HEK293T (cell line): Measurements from ENCODE around the gene KSR2.

ENCODE experiments used
- ARNT ChIP-seq: fragments of 450-650 bp; IDR thresholded peaks from 2 replicates; pipeline ENCODE4 v1.6.1; 2017; ENCODE audit warnings: mild to moderate bottlenecking
- BHLHE40 ChIP-seq: fragments of 450-650 bp; IDR thresholded peaks from 2 replicates; pipeline ENCODE4 v1.6.1; 2016; ENCODE audit warnings: mild to moderate bottlenecking, moderate library complexity, borderline replicate concordance
- ELF4 ChIP-seq: fragments of 450-650 bp; IDR thresholded peaks from 2 replicates; pipeline ENCODE4 v1.6.1; 2017; ENCODE audit warnings: antibody characterized with exemption
- FOXA1 ChIP-seq: fragments of 450-650 bp; IDR thresholded peaks from 2 replicates; pipeline ENCODE4 v1.6.1; 2016; ENCODE audit warnings: mild to moderate bottlenecking
- L3MBTL2 ChIP-seq: fragments of 450-650 bp; conservative IDR thresholded peaks from 2 replicates; pipeline ENCODE4 v1.6.1; 2016; ENCODE audit warnings: mild to moderate bottlenecking
- NFRKB ChIP-seq: fragments of 450-650 bp; IDR thresholded peaks from 2 replicates; pipeline ENCODE4 v1.6.1; 2016; ENCODE audit warnings: mild to moderate bottlenecking, moderate library complexity
- SP1 ChIP-seq: fragments of 450-650 bp; IDR thresholded peaks from 2 replicates; pipeline ENCODE4 v1.6.1; 2017
- TARDBP ChIP-seq: fragments of 450-650 bp; IDR thresholded peaks from 2 replicates; pipeline ENCODE4 v1.6.1; 2016

DNA sequence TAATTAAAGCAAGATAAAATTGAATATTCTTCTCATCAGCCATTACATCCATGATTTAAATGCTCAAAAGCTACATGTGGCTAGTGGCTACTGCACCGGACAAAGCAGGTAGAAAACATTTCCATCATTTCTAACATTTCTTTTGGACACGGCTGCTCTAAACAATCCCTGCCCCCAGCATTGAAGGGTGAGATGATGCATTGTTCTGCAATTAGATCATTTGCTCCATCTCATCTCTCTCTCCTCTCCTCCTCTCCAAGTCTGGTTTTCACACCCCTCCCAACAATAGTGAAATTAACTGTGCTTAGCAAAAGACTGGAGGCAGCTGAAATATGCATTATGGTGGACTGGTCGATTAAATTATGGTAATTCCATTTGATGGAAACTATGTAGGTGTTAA, 288.5 kb downstream of the KSR2 start:
- TF ChIP-seq TARDBP (no peak), L3MBTL2 (no peak), ELF4 (no peak), BHLHE40 (no peak), SP1 (no peak), ARNT (no peak), FOXA1 (no peak), NFRKB (no peak)
